Measurements from ENCODE around the gene RAG1. TPM values are rescaled to one million over a fixed set of nuclear protein-coding genes. Genes with fewer than 3 reads are reported as not detected.
"Not testable (repeated sequence)": the region's sequence is repeated elsewhere in the genome, so short reads cannot be mapped to it uniquely, and the experiment has no call there.

Gene RAG1
- total RNA-seq (under 1 TPM; 0.27 to 0.44 TPM), polyA plus RNA-seq (0.35 TPM)

- H3K9me3 ChIP-seq (ENCODE audit: low read length): no peaks in the 10 kb centered on the region
- no peaks in the 10 kb centered on the region for H3K9me3 Mint-ChIP-seq
- POLR2A ChIA-PET: no interaction called here
- H3K4me1 Mint-ChIP-seq: peaks cover 2 to 9% (median 8%) of the 10 kb centered on the region in 3 donors
- no peak within 1 kb of the TSS for H3K4me3 Mint-ChIP-seq
- no peak within 1 kb of the TSS for H3K27ac ChIP-seq (ENCODE audit: low read depth, low read length)
- peaks cover 6% of the 10 kb centered on the region for H3K4me1 ChIP-seq (ENCODE audit: insufficient read depth, low read length)
- peak within 1 kb of the TSS in 1 of 8 donors; percentile 34 for H3K27ac Mint-ChIP-seq
- CTCF ChIA-PET: interaction anchor here (0.9 to 1.5 kb wide), 2 partner anchors 179 to 180 kb away, joined by 3 to 4 read pairs; no protein-coding TSS in a partner anchor
- H3K27me3 ChIP-seq (ENCODE audit: insufficient read depth, low read length, poor library complexity, severe bottlenecking): peaks cover 10% of the 10 kb centered on the region
- H3K36me3 ChIP-seq (ENCODE audit: insufficient read depth, low read length): no peaks in the 10 kb centered on the region
- H3K4me3 ChIP-seq (ENCODE audit: low read length): no peak within 1 kb of the TSS
- H3K27me3 Mint-ChIP-seq: peaks cover 21 to 53% of the 10 kb centered on the region in 2 donors
- DNase-seq: no peak
- H3K36me3 Mint-ChIP-seq: peaks cover 0 to 5% (median 0%) of the 10 kb centered on the region in 3 donors
Observed at GRCh38 chr11:36567694-36568093, at the start of gene RAG1. TSS of gene RAG1 (plus strand) at chr11:36568007. CDS start at chr11:36573305, 5,298 bp downstream.

DNA sequence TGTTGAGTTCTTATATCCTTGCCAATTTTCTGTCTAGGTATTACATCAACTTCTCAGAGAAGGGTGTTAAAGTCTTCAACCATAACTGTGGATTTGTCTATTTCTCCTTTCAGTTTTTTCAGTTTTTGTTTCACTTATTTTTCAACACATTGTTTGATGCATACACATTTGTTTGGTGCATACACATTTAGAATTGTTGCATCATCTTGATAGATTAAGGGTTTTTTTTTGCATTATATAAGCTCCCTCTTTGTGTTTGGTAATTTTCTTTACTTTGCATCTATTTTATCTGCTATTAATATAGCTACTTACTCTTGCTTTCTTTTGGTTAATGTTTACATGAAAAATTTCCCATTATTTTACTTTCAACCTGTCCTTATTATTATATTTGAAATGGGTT is 37.0 kb upstream of the RAG1 start:
- Mint-ChIP-seq H3K9me3 (peaks cover 0 to 5% (median 0%) of the 10 kb centered on the region in 5 donors), H3K4me1 (no peaks in the 10 kb centered on the region), H3K27me3 (peaks cover 22% of the 10 kb centered on the region in 2 donors), H3K36me3 (peaks cover 0 to 7% (median 0%) of the 10 kb centered on the region in 3 donors), H3K4me3 (no peak overlapping the region), H3K27ac (no peak overlapping the region)
- no peaks in the 10 kb centered on the region for H3K27me3 ChIP-seq (ENCODE audit: insufficient read depth, low read length, poor library complexity, severe bottlenecking)
- H3K4me3 ChIP-seq (ENCODE audit: low read length): no peak overlapping the region
- no peak for DNase-seq
- no peaks in the 10 kb centered on the region for H3K9me3 ChIP-seq (ENCODE audit: low read length)
- ChIA-PET CTCF (no interaction called here), POLR2A (no interaction called here)
- no peaks in the 10 kb centered on the region for H3K36me3 ChIP-seq (ENCODE audit: insufficient read depth, low read length)
- H3K4me1 ChIP-seq (ENCODE audit: insufficient read depth, low read length): no peaks in the 10 kb centered on the region
- H3K27ac ChIP-seq (ENCODE audit: low read depth, low read length): no peak overlapping the region

- Mint-ChIP-seq H3K27ac (no peak overlapping the region), H3K4me1 (no peaks in the 10 kb centered on the region), H3K4me3 (no peak overlapping the region), H3K9me3 (peaks cover 0 to 2% (median 0%) of the 10 kb centered on the region in 5 donors), H3K36me3 (peaks cover 0 to 6% (median 0%) of the 10 kb centered on the region in 3 donors), H3K27me3 (peaks cover 14 to 15% of the 10 kb centered on the region in 2 donors)
- H3K4me3 ChIP-seq (ENCODE audit: low read length): no peak overlapping the region
- H3K4me1 ChIP-seq (ENCODE audit: insufficient read depth, low read length): no peaks in the 10 kb centered on the region
- H3K27ac ChIP-seq (ENCODE audit: low read depth, low read length): no peak overlapping the region
- H3K9me3 ChIP-seq (ENCODE audit: low read length): no peaks in the 10 kb centered on the region
- CTCF ChIA-PET: no interaction called here
- no peak for DNase-seq
- H3K27me3 ChIP-seq (ENCODE audit: insufficient read depth, low read length, poor library complexity, severe bottlenecking): no peaks in the 10 kb centered on the region
- POLR2A ChIA-PET: no interaction called here
- H3K36me3 ChIP-seq (ENCODE audit: insufficient read depth, low read length): no peaks in the 10 kb centered on the region
Observed at GRCh38 chr11:36532941-36533601, 34.7 kb upstream of the RAG1 start.

- no peaks in the 10 kb centered on the region for H3K27me3 ChIP-seq (ENCODE audit: insufficient read depth, low read length, poor library complexity, severe bottlenecking)
- no peaks in the 10 kb centered on the region for H3K4me1 ChIP-seq (ENCODE audit: insufficient read depth, low read length)
- H3K4me3 ChIP-seq (ENCODE audit: low read length): no peak overlapping the region
- H3K9me3 ChIP-seq (ENCODE audit: low read length): no peaks in the 10 kb centered on the region
- no peak overlapping the region for H3K27ac ChIP-seq (ENCODE audit: low read depth, low read length)
- CTCF ChIA-PET: no interaction called here
- H3K9me3 Mint-ChIP-seq: no peaks in the 10 kb centered on the region
- no peak for DNase-seq
- POLR2A ChIA-PET: no interaction called here
- H3K27ac Mint-ChIP-seq: peak overlapping the region in 2 of 8 donors; percentile 5 to 75
- no peaks in the 10 kb centered on the region for H3K36me3 Mint-ChIP-seq
- H3K27me3 Mint-ChIP-seq: peaks cover 6 to 9% of the 10 kb centered on the region in 2 donors
- no peak overlapping the region for H3K4me3 Mint-ChIP-seq
- H3K36me3 ChIP-seq (ENCODE audit: insufficient read depth, low read length): no peaks in the 10 kb centered on the region
- H3K4me1 Mint-ChIP-seq: no peaks in the 10 kb centered on the region
Observed at GRCh38 chr11:36534276-36534840, 33.4 kb upstream of the RAG1 start.

DNA sequence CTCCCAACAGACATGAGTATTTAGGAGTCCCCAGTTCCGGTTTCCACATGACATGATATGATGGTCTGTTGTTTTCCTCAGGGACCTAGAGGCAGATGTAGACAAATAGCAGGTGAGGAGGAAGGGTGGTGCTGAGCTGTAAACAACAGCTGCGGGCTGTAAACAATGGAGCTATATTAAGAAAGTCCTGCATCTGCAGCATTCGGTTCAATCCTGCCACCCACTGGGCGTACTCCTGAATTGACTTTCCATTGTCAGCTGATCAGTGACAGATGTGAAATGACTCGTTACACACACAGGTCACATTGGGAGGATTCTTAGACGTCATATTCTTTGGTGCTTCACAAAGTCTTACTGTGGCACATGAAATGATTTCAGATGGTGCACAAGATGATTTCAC is 26.8 kb upstream of the RAG1 start:
- Mint-ChIP-seq H3K27me3 (peaks cover 12 to 51% of the 10 kb centered on the region in 2 donors), H3K36me3 (no peaks in the 10 kb centered on the region), H3K9me3 (no peaks in the 10 kb centered on the region), H3K4me1 (peaks cover 0 to 5% (median 0%) of the 10 kb centered on the region in 3 donors), H3K4me3 (no peak overlapping the region), H3K27ac (peak overlapping the region in 1 of 8 donors; percentile 51)
- Histone ChIP-seq H3K4me1 (ENCODE audit: insufficient read depth, low read length) (no peaks in the 10 kb centered on the region), H3K9me3 (ENCODE audit: low read length) (no peaks in the 10 kb centered on the region), H3K27ac (ENCODE audit: low read depth, low read length) (no peak overlapping the region), H3K27me3 (ENCODE audit: insufficient read depth, low read length, poor library complexity, severe bottlenecking) (no peaks in the 10 kb centered on the region), H3K36me3 (ENCODE audit: insufficient read depth, low read length) (no peaks in the 10 kb centered on the region), H3K4me3 (ENCODE audit: low read length) (no peak overlapping the region)
- ChIA-PET POLR2A (no interaction called here), CTCF (interaction anchor here (1.1 kb wide), 1 partner anchor 24 kb away, joined by 3 read pairs; no protein-coding TSS in a partner anchor)
- DNase-seq: peak in 3 of 5 donors; percentile 3 to 45 (median 16)

DNA sequence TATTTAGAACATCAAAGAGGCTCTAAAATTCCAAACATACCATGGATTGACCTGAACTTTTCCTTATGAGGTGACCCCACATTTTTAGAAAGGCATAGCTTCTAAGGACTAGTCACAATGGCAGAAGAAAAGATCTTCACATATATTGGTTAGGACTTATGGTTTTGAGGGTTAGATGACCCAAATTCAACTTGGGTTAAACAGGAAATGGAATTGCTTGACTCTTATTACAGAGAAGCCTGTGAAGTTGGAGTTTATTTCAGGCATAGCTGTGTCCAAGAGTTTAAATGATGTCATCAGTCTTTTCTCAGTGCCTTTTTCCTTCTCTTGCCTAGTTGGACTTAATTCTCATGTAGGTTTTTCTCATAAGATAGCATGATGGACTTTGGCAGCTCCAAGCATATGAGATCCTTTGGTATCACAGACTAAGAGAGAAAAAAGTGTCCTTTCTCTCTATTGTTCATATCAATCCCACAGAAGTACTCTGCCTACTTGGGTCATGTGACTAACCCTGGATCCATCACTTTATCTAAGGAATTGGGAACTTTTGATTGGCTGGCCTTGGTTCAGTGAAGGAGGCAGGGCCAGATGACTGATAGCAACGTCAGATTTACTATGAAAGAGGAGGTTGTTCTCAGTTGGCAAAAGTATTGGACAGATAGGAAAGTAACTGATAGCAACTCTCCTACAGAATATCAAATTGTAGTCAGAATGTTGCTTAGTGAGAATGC is 17.3 kb upstream of the RAG1 start:
- Mint-ChIP-seq H3K9me3 (peaks cover 0 to 5% (median 0%) of the 10 kb centered on the region in 5 donors), H3K27me3 (peaks cover 10 to 15% of the 10 kb centered on the region in 2 donors), H3K27ac (peak overlapping the region in 5 of 8 donors; percentile 11 to 94 (median 63)), H3K4me3 (peak overlapping the region in 3 of 7 donors; percentile 23 to 66 (median 50)), H3K4me1 (peaks cover 15 to 24% (median 23%) of the 10 kb centered on the region in 3 donors), H3K36me3 (peaks cover 0 to 23% (median 2%) of the 10 kb centered on the region in 3 donors)
- Histone ChIP-seq H3K27me3 (ENCODE audit: insufficient read depth, low read length, poor library complexity, severe bottlenecking) (no peaks in the 10 kb centered on the region), H3K36me3 (ENCODE audit: insufficient read depth, low read length) (no peaks in the 10 kb centered on the region), H3K4me1 (ENCODE audit: insufficient read depth, low read length) (no peaks in the 10 kb centered on the region), H3K27ac (ENCODE audit: low read depth, low read length) (no peak overlapping the region), H3K4me3 (ENCODE audit: low read length) (no peak overlapping the region), H3K9me3 (ENCODE audit: low read length) (no peaks in the 10 kb centered on the region)
- ChIA-PET CTCF (interaction anchor here (1.0 to 1.3 kb wide), 2 partner anchors 13 to 40 kb away, joined by 3 to 6 read pairs; partner anchors contain the start of gene TRAF6), POLR2A (no interaction called here)
- DNase-seq: no peak

GRCh38 chr11:36557390-36557789 is 10.4 kb upstream of the RAG1 start:
- H3K27me3 ChIP-seq (ENCODE audit: insufficient read depth, low read length, poor library complexity, severe bottlenecking); H3K9me3 Mint-ChIP-seq; H3K36me3 Mint-ChIP-seq; H3K27me3 Mint-ChIP-seq; H3K4me3 ChIP-seq (ENCODE audit: low read length); POLR2A ChIA-PET; H3K9me3 ChIP-seq (ENCODE audit: low read length); H3K4me3 Mint-ChIP-seq; H3K36me3 ChIP-seq (ENCODE audit: insufficient read depth, low read length); CTCF ChIA-PET; H3K27ac ChIP-seq (ENCODE audit: low read depth, low read length); H3K27ac Mint-ChIP-seq; DNase-seq: not testable (repeated sequence)
- H3K4me1 Mint-ChIP-seq: peaks cover 31 to 35% (median 35%) of the 10 kb centered on the region in 3 donors
- H3K4me1 ChIP-seq (ENCODE audit: insufficient read depth, low read length): peaks cover 14% of the 10 kb centered on the region

- H3K27ac ChIP-seq (ENCODE audit: low read depth, low read length): no peak overlapping the region
- Mint-ChIP-seq H3K27me3 (no peaks in the 10 kb centered on the region), H3K4me3 (peak overlapping the region; percentile 61 to 79 (median 71)), H3K9me3 (peaks cover 0 to 9% (median 3%) of the 10 kb centered on the region in 5 donors), H3K36me3 (peaks cover 0 to 2% (median 0%) of the 10 kb centered on the region in 3 donors), H3K27ac (peak overlapping the region; percentile 32 to 85 (median 70)), H3K4me1 (peaks cover 31 to 35% (median 35%) of the 10 kb centered on the region in 3 donors)
- peak overlapping the region; percentile 6 for H3K4me3 ChIP-seq (ENCODE audit: low read length)
- H3K4me1 ChIP-seq (ENCODE audit: insufficient read depth, low read length): peaks cover 14% of the 10 kb centered on the region
- no peak for DNase-seq
- no peaks in the 10 kb centered on the region for H3K9me3 ChIP-seq (ENCODE audit: low read length)
- H3K36me3 ChIP-seq (ENCODE audit: insufficient read depth, low read length): no peaks in the 10 kb centered on the region
- CTCF ChIA-PET: no interaction called here
- POLR2A ChIA-PET: no interaction called here
- no peaks in the 10 kb centered on the region for H3K27me3 ChIP-seq (ENCODE audit: insufficient read depth, low read length, poor library complexity, severe bottlenecking)
Observed at GRCh38 chr11:36557991-36558390, 9.8 kb upstream of the RAG1 start.
